ENCODE results near the gene SOCS4. TPM values are rescaled to one million over a fixed set of nuclear protein-coding genes. Genes with fewer than 3 reads are reported as not detected.

SOCS4 gene
- total RNA-seq, 2 experiments from 2014 or later, result 19.5 to 20.7 TPM

DNA sequence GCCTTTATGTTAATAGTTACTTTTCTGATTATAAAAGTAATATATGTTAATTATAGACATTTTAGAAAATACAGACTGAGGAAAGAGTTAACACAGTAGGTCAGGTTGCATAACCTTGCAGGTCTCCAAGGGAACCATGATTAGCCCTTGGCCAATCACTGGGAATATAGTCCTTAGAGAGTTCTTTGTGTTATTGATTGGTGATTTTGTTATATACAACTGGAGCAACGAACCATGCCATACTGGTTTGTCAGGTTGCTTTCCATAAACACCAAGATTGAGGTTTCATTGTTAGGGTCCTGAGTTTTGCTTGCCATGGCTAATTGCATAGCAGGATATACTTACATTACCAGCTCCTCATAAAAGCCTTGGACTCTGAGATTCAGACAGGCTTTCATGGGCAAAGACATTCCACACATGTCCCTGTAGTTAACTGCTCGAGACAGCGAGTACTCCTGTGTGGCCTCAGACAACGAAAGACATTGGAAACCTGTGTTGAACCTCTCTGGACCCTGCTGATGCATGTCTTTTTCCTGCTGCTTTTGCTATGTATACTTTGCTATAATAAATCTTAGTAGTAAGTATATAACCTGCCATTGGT, 58.1 kb downstream of the SOCS4 start:
- no peak overlapping the region for H3K27ac ChIP-seq (ENCODE audit: low read depth in 1 of 2, low read length in 2 of 2)
- H3K4me1 ChIP-seq (ENCODE audit: insufficient read depth, low read length), result peaks cover 4% of the 10 kb centered on the region
- POLR2A ChIA-PET, result no interaction called here
- H3K27me3 ChIP-seq (ENCODE audit: control insufficient read depth in 1 of 2, insufficient read depth in 2 of 2, low read length in 2 of 2), result no peaks in the 10 kb centered on the region
- H3K4me3 Mint-ChIP-seq, result no peak overlapping the region
- no peaks in the 10 kb centered on the region for H3K9me3 ChIP-seq (ENCODE audit: control insufficient read depth in 1 of 2, insufficient read depth in 1 of 2, low read length in 2 of 2)
- DNase-seq (no peak), ATAC-seq (ENCODE audit: poor library complexity) (no peak)
- CTCF ChIA-PET, result no interaction called here
- H3K27ac Mint-ChIP-seq, result no peak overlapping the region
- H3K36me3 Mint-ChIP-seq (ENCODE audit: low read depth), result no peaks in the 10 kb centered on the region
- no peaks in the 10 kb centered on the region for H3K9me3 Mint-ChIP-seq
- H3K36me3 ChIP-seq (ENCODE audit: insufficient read depth, low read length), result no peaks in the 10 kb centered on the region
- TF ChIP-seq, protein P1, sequence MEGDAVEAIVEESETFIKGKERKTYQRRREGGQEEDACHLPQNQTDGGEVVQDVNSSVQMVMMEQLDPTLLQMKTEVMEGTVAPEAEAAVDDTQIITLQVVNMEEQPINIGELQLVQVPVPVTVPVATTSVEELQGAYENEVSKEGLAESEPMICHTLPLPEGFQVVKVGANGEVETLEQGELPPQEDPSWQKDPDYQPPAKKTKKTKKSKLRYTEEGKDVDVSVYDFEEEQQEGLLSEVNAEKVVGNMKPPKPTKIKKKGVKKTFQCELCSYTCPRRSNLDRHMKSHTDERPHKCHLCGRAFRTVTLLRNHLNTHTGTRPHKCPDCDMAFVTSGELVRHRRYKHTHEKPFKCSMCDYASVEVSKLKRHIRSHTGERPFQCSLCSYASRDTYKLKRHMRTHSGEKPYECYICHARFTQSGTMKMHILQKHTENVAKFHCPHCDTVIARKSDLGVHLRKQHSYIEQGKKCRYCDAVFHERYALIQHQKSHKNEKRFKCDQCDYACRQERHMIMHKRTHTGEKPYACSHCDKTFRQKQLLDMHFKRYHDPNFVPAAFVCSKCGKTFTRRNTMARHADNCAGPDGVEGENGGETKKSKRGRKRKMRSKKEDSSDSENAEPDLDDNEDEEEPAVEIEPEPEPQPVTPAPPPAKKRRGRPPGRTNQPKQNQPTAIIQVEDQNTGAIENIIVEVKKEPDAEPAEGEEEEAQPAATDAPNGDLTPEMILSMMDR (IDR thresholded peaks at IDR 0.05), result no peak
- H3K4me1 Mint-ChIP-seq (ENCODE audit: low read depth), result peaks cover 4% of the 10 kb centered on the region
- intact Hi-C loops (cut with DNase I, micrococcal nuclease), result loop anchor here (10.0 kb wide), 2 partner anchors 60 to 1390 kb away; partner anchors contain the start of genes SOCS4 (in 1 of the 2) and WDHD1 (in 1 of the 2)
- H3K4me3 ChIP-seq (ENCODE audit: low read length), result no peak overlapping the region
- H3K27me3 Mint-ChIP-seq, result no peaks in the 10 kb centered on the region

DNA sequence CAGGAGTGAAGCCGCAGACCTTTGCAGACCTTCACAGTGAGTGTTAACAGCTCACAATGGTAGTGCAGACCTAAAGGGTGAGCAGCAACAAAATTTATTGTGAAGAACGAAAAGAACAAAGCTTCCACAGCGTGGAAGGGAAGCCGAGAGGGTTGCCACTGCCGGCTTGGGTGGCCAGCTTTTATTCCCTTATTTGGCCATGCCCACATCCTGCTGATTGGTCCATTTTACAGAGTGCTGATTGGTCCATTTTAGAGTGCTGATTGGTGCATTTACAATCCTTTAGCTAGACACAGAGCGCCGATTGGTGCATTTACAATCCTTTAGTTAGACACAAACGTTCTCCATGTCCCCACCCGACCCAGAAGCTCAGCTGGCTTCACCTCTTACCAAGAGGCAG, 59.9 kb downstream of the SOCS4 start:
- Mint-ChIP-seq H3K27me3 (no peaks in the 10 kb centered on the region), H3K27ac (no peak overlapping the region), H3K4me3 (no peak overlapping the region), H3K4me1 (ENCODE audit: low read depth) (peaks cover 4% of the 10 kb centered on the region), H3K9me3 (no peaks in the 10 kb centered on the region), H3K36me3 (ENCODE audit: low read depth) (no peaks in the 10 kb centered on the region)
- H3K27me3 ChIP-seq (ENCODE audit: control insufficient read depth in 1 of 2, insufficient read depth in 2 of 2, low read length in 2 of 2), result no peaks in the 10 kb centered on the region
- DNase-seq (no peak), ATAC-seq (ENCODE audit: poor library complexity) (no peak)
- CTCF ChIA-PET, result interaction anchor here (4.5 kb wide), 1 partner anchor 73 kb away, joined by 27 read pairs; no protein-coding TSS in a partner anchor
- intact Hi-C loops (cut with DNase I, micrococcal nuclease), result loop anchor here (10.0 kb wide), 2 partner anchors 62 to 1388 kb away; partner anchors contain the start of genes SOCS4 (in 1 of the 2) and WDHD1 (in 1 of the 2)
- H3K4me3 ChIP-seq (ENCODE audit: low read length), result no peak overlapping the region
- no peaks in the 10 kb centered on the region for H3K36me3 ChIP-seq (ENCODE audit: insufficient read depth, low read length)
- peaks cover 4% of the 10 kb centered on the region for H3K4me1 ChIP-seq (ENCODE audit: insufficient read depth, low read length)
- TF ChIP-seq, protein P1 (IDR thresholded peaks at IDR 0.05), result no peak
- POLR2A ChIA-PET, result no interaction called here
- H3K27ac ChIP-seq (ENCODE audit: low read depth in 1 of 2, low read length in 2 of 2), result no peak overlapping the region
- H3K9me3 ChIP-seq (ENCODE audit: control insufficient read depth in 1 of 2, insufficient read depth in 1 of 2, low read length in 2 of 2), result no peaks in the 10 kb centered on the region

DNA sequence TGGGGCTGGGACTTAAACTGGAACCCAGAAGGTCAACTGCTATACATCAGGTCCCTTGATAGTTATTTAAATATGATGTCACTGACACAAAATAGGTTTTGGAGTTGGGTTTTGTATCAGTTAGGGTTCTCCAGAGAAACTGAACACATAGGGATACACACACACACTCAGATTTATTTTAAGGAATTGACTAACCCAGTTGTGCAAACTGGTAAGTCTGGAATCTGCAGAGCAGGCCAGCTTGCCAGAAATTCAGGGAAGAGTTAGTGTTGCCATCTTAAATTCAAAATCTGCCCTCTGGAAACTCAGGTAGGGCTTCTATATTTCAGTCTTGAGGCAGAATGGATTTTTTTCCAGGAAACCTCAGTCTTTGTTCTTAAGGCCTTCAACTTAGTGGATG, 61.3 kb downstream of the SOCS4 start:
- POLR2A ChIA-PET, result no interaction called here
- H3K4me3 Mint-ChIP-seq, result no peak overlapping the region

More for the DNA sequence above, 61.3 kb downstream of the SOCS4 start:
- Histone ChIP-seq H3K4me1 (ENCODE audit: insufficient read depth, low read length) (peaks cover 9% of the 10 kb centered on the region), H3K4me3 (ENCODE audit: low read length) (no peak overlapping the region), H3K36me3 (ENCODE audit: insufficient read depth, low read length) (no peaks in the 10 kb centered on the region), H3K27me3 (ENCODE audit: control insufficient read depth in 1 of 2, insufficient read depth in 2 of 2, low read length in 2 of 2) (no peaks in the 10 kb centered on the region), H3K9me3 (ENCODE audit: control insufficient read depth in 1 of 2, insufficient read depth in 1 of 2, low read length in 2 of 2) (no peaks in the 10 kb centered on the region), H3K27ac (ENCODE audit: low read depth in 1 of 2, low read length in 2 of 2) (no peak overlapping the region)
- TF ChIP-seq, protein P1 (IDR thresholded peaks at IDR 0.05), result no peak
- Mint-ChIP-seq H3K27ac (no peak overlapping the region), H3K36me3 (ENCODE audit: low read depth) (no peaks in the 10 kb centered on the region), H3K4me1 (ENCODE audit: low read depth) (peaks cover 4% of the 10 kb centered on the region), H3K27me3 (no peaks in the 10 kb centered on the region), H3K9me3 (no peaks in the 10 kb centered on the region)
- no peak for ATAC-seq (ENCODE audit: poor library complexity)
- no peak for DNase-seq
- intact Hi-C loops (cut with DNase I, micrococcal nuclease), result loop anchor here (10.0 kb wide), 2 partner anchors 64 to 1386 kb away; partner anchors contain the start of genes SOCS4 (in 1 of the 2) and WDHD1 (in 1 of the 2)
- CTCF ChIA-PET, result interaction anchor here (1.2 to 4.5 kb wide), 2 partner anchors 72 to 266 kb away, joined by 3 to 27 read pairs; no protein-coding TSS in a partner anchor
